ENCODE results near the gene NCMAP. TPM values are rescaled to one million over a fixed set of nuclear protein-coding genes. Genes with fewer than 3 reads are reported as not detected.

The NCMAP gene
- total RNA-seq, 2 donors from 2014 or later = 0.14 TPM; not detected in 1

DNA sequence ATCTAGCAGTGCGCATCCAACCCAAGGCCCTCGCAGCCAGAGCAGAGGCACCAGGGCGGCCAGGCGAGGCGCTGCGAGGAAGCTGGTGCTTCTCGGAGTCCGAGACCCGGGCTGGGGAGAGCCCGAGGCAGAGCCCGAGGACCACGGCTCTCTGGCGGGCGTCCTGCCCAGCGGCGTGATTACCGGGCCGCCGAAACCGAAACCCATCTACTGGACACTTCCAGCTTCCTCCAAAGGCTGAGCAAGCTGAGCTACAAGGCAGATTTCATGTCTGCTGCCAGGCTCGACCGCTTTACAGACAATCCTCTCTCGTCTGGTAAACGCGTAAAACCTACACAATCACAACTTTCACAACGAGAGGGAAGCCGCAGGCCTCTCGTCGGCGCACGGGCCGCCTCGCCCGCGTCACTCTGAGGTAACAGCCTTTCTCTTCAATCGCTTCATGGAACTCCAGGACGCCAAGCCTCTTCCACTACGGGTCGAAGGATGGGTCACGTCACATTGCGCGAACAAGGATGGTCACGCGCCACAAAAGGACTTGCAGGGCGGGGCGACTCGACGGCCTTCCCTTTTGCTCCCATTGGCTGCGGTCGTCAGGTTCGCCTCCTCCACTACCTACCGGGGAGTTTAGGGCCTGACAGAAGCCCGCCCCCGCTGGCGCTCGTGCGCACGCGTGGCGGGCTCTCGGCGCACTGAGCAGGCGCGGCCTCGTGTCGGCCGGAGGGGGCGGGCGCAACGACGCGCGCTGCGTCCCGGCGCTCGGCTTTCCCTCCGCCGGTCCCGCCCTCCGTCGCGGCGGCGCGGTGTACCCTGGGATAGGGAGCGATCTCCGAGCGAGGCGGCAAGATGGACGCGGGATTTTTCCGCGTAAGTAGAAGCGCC, 86.8 kb downstream of the NCMAP start, which contains the start of gene SRRM1:
Gene SRRM1 (plus strand): TSS at position 822 of the 882 bp plus-strand sequence. CDS start 25 bp downstream, at position 847.
- peak within 1 kb of the TSS; percentile 90 for H3K4me3 ChIP-seq
- ATAC-seq (ENCODE audit: insufficient number of reproducible peaks, low FRiP score, low read depth) (peak; percentile 98), DNase-seq (ENCODE audit: low spot score) (peak; percentile 95)

DNA sequence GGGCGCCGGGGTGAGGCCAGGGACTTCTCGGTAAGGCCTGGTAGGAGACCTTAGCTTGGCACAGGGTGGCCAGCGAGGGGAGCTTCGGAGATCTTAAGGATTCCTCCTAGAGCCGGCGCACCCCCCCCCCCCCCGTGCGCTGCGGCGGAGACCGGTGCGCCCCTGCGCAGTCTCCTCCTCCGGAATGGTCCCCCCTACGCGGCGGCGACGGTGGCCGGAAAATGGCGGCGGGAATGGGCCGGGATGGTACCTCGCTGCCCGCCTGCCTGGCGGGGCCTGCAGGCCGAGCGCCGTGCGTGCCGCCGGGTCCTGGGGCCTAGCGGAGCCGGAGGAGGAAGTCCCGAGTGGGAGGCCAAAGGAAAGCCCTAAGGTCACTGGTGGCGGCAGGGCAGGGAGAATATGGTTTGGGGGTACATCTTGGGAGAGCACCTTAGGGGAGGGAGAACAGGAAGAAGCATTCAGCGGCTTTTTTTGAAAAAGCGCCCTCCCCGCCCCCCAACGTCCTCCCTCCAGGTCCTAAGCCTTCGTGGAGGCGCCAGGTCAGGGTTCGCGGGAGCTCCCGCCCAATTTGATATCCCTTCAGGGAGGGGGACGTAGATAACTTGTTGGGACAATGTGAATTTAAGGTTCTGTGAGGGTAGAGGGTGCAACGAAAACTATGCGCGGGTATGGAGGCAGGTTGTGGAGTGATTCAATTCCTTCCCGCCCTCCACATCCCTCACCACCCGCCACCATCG, 87.6 kb downstream of the NCMAP start:
- H3K36me3 ChIP-seq = peaks cover 15% of the 10 kb centered on the region
- peak overlapping the region; percentile 90 for H3K4me3 ChIP-seq
- TF ChIP-seq, protein P1, sequence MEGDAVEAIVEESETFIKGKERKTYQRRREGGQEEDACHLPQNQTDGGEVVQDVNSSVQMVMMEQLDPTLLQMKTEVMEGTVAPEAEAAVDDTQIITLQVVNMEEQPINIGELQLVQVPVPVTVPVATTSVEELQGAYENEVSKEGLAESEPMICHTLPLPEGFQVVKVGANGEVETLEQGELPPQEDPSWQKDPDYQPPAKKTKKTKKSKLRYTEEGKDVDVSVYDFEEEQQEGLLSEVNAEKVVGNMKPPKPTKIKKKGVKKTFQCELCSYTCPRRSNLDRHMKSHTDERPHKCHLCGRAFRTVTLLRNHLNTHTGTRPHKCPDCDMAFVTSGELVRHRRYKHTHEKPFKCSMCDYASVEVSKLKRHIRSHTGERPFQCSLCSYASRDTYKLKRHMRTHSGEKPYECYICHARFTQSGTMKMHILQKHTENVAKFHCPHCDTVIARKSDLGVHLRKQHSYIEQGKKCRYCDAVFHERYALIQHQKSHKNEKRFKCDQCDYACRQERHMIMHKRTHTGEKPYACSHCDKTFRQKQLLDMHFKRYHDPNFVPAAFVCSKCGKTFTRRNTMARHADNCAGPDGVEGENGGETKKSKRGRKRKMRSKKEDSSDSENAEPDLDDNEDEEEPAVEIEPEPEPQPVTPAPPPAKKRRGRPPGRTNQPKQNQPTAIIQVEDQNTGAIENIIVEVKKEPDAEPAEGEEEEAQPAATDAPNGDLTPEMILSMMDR (IDR thresholded peaks at IDR 0.05) = no peak
- H3K9me3 ChIP-seq = no peaks in the 10 kb centered on the region
- peaks cover 21 to 24% of the 10 kb centered on the region in 2 donors for H3K4me1 ChIP-seq (ENCODE audit: control insufficient read depth in 1 of 2, low read depth in 2 of 2)
- ATAC-seq (ENCODE audit: insufficient number of reproducible peaks, low FRiP score, low read depth) (no peak), DNase-seq (ENCODE audit: low spot score) (no peak)
- no peaks in the 10 kb centered on the region for H3K27me3 ChIP-seq (replicated peaks; ENCODE audit: insufficient read depth)
- H3K27ac ChIP-seq = peak overlapping the region; percentile 77 to 80

More for the DNA sequence above, 86.8 kb downstream of the NCMAP start, which contains the start of gene SRRM1:
- Histone ChIP-seq H3K27me3 (replicated peaks; ENCODE audit: insufficient read depth) (no peaks in the 10 kb centered on the region), H3K27ac (peak within 1 kb of the TSS; percentile 91 to 99), H3K4me1 (ENCODE audit: control insufficient read depth in 1 of 2, low read depth in 2 of 2) (peaks cover 21 to 24% of the 10 kb centered on the region in 2 donors), H3K9me3 (no peaks in the 10 kb centered on the region), H3K36me3 (peaks cover 7% of the 10 kb centered on the region)
- TF ChIP-seq, protein P1 (IDR thresholded peaks at IDR 0.05) = peak; percentile 3

DNA sequence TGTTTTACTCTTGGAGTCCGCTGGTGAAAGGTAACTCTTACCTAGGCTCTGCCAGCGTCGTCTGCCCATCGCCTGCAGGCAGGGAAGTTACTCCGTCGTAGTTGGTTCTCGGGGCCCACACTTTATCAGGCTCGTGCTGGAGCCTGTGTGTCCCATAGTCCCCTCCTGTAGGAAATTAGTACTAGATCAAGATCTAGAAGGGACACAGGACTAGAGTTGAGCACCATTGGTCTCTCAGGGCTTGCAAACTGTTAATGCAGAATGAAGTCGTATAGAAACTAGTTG, 88.2 kb downstream of the NCMAP start:
- Histone ChIP-seq H3K27me3 (replicated peaks; ENCODE audit: insufficient read depth) (no peaks in the 10 kb centered on the region), H3K36me3 (peaks cover 20% of the 10 kb centered on the region), H3K4me3 (peak overlapping the region; percentile 90), H3K9me3 (no peaks in the 10 kb centered on the region), H3K27ac (peak overlapping the region in 1 of 2 donors; percentile 77), H3K4me1 (ENCODE audit: control insufficient read depth in 1 of 2, low read depth in 2 of 2) (peaks cover 21 to 24% of the 10 kb centered on the region in 2 donors)
- TF ChIP-seq, protein P1 (IDR thresholded peaks at IDR 0.05) = no peak
- DNase-seq (ENCODE audit: low spot score) (no peak), ATAC-seq (ENCODE audit: insufficient number of reproducible peaks, low FRiP score, low read depth) (no peak)

DNA sequence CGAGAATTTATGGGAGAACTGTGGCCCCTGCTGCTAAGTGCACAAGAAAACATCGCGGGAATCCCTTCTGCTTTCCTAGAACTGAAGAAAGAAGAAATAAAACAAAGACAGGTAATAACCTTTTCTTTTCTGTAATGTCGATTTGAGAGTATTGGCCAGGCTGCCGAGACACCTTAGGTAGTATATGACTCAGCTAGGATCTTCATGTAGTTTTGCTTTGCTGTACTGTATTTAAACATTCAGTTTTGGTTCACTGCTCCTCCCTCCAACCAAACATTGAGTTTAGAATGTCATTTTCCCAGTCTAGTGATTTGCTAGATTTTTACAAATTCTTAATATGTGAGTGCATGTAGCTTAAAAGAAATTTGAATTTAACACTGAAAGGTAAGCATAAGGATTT, 93.0 kb downstream of the NCMAP start:
- no peak overlapping the region for H3K4me3 ChIP-seq
- TF ChIP-seq, protein P1 (IDR thresholded peaks at IDR 0.05) = no peak
- no peaks in the 10 kb centered on the region for H3K9me3 ChIP-seq
- ATAC-seq (ENCODE audit: insufficient number of reproducible peaks, low FRiP score, low read depth) (no peak), DNase-seq (ENCODE audit: low spot score) (no peak)
- H3K27me3 ChIP-seq (replicated peaks; ENCODE audit: insufficient read depth) = no peaks in the 10 kb centered on the region
- H3K36me3 ChIP-seq = peaks cover 62% of the 10 kb centered on the region
- peaks cover 15 to 17% of the 10 kb centered on the region in 2 donors for H3K4me1 ChIP-seq (ENCODE audit: control insufficient read depth in 1 of 2, low read depth in 2 of 2)
- no peak overlapping the region for H3K27ac ChIP-seq

GRCh38 chr1:24652382-24652781, 96.5 kb downstream of the NCMAP start:
- DNase-seq (ENCODE audit: low spot score) = no peak
- ATAC-seq (ENCODE audit: insufficient number of reproducible peaks, low FRiP score, low read depth) = no peak
- Histone ChIP-seq H3K27ac (no peak overlapping the region), H3K36me3 (peaks cover 90% of the 10 kb centered on the region), H3K27me3 (replicated peaks; ENCODE audit: insufficient read depth) (no peaks in the 10 kb centered on the region), H3K4me3 (no peak overlapping the region), H3K4me1 (ENCODE audit: control insufficient read depth in 1 of 2, low read depth in 2 of 2) (no peaks in the 10 kb centered on the region), H3K9me3 (no peaks in the 10 kb centered on the region)
- TF ChIP-seq, protein P1 (IDR thresholded peaks at IDR 0.05) = no peak

Measured in thoracic aorta (tissue), 2 donors.